Esophagus muscularis mucosa (tissue), 4 donors: Measurements from ENCODE around the gene PLOD1. TPM values are rescaled to one million over a fixed set of nuclear protein-coding genes. Genes with fewer than 3 reads are reported as not detected.

Source experiments
- DNase-seq: peaks from one replicate; pipeline ENCODE4 v3.0.0-alpha.2; 2017; ENCODE audit errors: extremely low spot score
- H3K27ac ChIP-seq, 4 donors: fragments of 200-600 bp; sonication (generic); replicated peaks in 1 of 4; 1 replicate in 3 of 4; 2 replicates in 1 of 4; pipeline ENCODE4 v1.5.1; 2016 to 2019; ENCODE audit warnings: mild to moderate bottlenecking in 1 of 4
- H3K27me3 ChIP-seq, 4 donors: fragments of 200-600 bp; sonication (generic); one replicate each; pipeline versions ENCODE4 v1.5.1 to v1.6.0; 2016 to 2019
- H3K36me3 ChIP-seq, 4 donors: fragments of 200-600 bp; sonication (generic); one replicate each; pipeline ENCODE4 v1.5.1; 2016 to 2019
- H3K4me1 ChIP-seq, 4 donors: fragments of 200-600 bp; sonication (generic); one replicate each; pipeline ENCODE4 v1.5.1; 2016 to 2019
- H3K4me3 ChIP-seq, 4 donors: fragments of 200-600 bp; sonication (generic); 1 replicate in 2 of 4; 2 replicates in 2 of 4; pipeline ENCODE4 v1.5.1; 2016 to 2019; ENCODE audit warnings: mild to moderate bottlenecking in 4 of 4, moderate library complexity in 1 of 4
- H3K9me3 ChIP-seq, 4 donors: fragments of 200-600 bp; sonication (generic); 1 replicate in 3 of 4; 2 replicates in 1 of 4; pipeline ENCODE4 v1.5.1; 2016 to 2019
- CTCF ChIP-seq, 3 experiments: fragments of 200-600 bp in 2 of 3; fragments of 450-650 bp in 1 of 3; sonication (generic) in 2 of 3; IDR thresholded peaks; one replicate each; pipeline ENCODE4 v1.5.1; 2017 to 2019; ENCODE audit warnings: antibody characterized with exemption in 3 of 3, mild to moderate bottlenecking in 2 of 3, moderate library complexity in 1 of 3
- EP300 ChIP-seq: sonication (generic); formaldehyde crosslinking; IDR thresholded peaks from one replicate; pipeline ENCODE4 v1.6.1; 2017; ENCODE audit warnings: antibody characterized with exemption
- POLR2A ChIP-seq: fragments of 450-650 bp; IDR thresholded peaks from one replicate; pipeline ENCODE4 v1.6.1; 2017; ENCODE audit warnings: antibody characterized with exemption, moderate library complexity, mild to moderate bottlenecking, low read depth
- POLR2AphosphoS5 ChIP-seq, 2 donors: sonication (generic); formaldehyde crosslinking; IDR thresholded peaks; one replicate each; pipeline ENCODE4 v1.6.1; 2017; ENCODE audit warnings: antibody characterized with exemption in 2 of 2
- WGBS: methylation state at CpG from one replicate; pipeline ENCODE4 v1.1.5; 2018; 5-methylcytosine and 5-hydroxymethylcytosine counted together
- intact Hi-C: fragments of 100-400 bp; cut with DNase I; formaldehyde crosslinking; loops from one replicate; pipeline ENCODE4 v1.15.1; 2023
- total RNA-seq, 4 donors: library from RNA; depleted of rRNA; stranded (reverse); fragments of >200 nt; gene quantifications; one replicate each; pipeline versions ENCODE4 v1.1.0 to v1.2.1, GENCODE V29; 2016

The PLOD1 gene
- total RNA-seq, 4 donors from 2014 or later: 67.5 to 111 (median 75.0) TPM

- Histone ChIP-seq H3K27ac (peak overlapping the region in 3 of 4 donors; percentile 68 to 75 (median 68)), H3K4me1 (peaks cover 59 to 83% (median 76%) of the 10 kb centered on the region in 4 donors), H3K27me3 (no peaks in the 10 kb centered on the region), H3K9me3 (no peaks in the 10 kb centered on the region), H3K4me3 (peak overlapping the region; percentile 64 to 94 (median 72)), H3K36me3 (peaks cover 20 to 28% (median 27%) of the 10 kb centered on the region in 4 donors)
- no peak for DNase-seq
- no peak for TF ChIP-seq POLR2A
- no peak for TF ChIP-seq POLR2AphosphoS5 (IDR thresholded peaks at IDR 0.05)
- no peak for TF ChIP-seq CTCF (IDR thresholded peaks at IDR 0.05)
- TF ChIP-seq EP300: no peak
- intact Hi-C loops: no loop called here
- WGBS: 0% methylated on average over 3 of the region's 41 CpGs
Observed at GRCh38 chr1:11925938-11926292, 8.6 kb upstream of the PLOD1 start.

- Histone ChIP-seq H3K27me3 (no peaks in the 10 kb centered on the region), H3K4me1 (peaks cover 52 to 74% (median 62%) of the 10 kb centered on the region in 4 donors), H3K9me3 (no peaks in the 10 kb centered on the region), H3K4me3 (no peak overlapping the region), H3K36me3 (peaks cover 3 to 6% (median 5%) of the 10 kb centered on the region in 4 donors), H3K27ac (peak overlapping the region in 2 of 4 donors; percentile 14 to 80)
- DNase-seq: no peak
- no peak for TF ChIP-seq EP300
- no peak for TF ChIP-seq CTCF (IDR thresholded peaks at IDR 0.05)
- TF ChIP-seq POLR2AphosphoS5 (IDR thresholded peaks at IDR 0.05): no peak
- no peak for TF ChIP-seq POLR2A
- intact Hi-C loops: no loop called here
- WGBS: 58% methylated on average over 5 of the region's 5 CpGs
Observed at GRCh38 chr1:11927866-11928592, 6.5 kb upstream of the PLOD1 start.

GRCh38 chr1:11929849-11930248 lies 4.7 kb upstream of the PLOD1 start:
- H3K4me3 ChIP-seq: peak overlapping the region in 1 of 4 donors; percentile 1
- H3K4me1 ChIP-seq: peaks cover 45 to 64% (median 55%) of the 10 kb centered on the region in 4 donors
- H3K27me3 ChIP-seq: no peaks in the 10 kb centered on the region
- WGBS: 3% methylated on average over 5 of the region's 5 CpGs
- no peaks in the 10 kb centered on the region for H3K36me3 ChIP-seq
- peak overlapping the region; percentile 69 to 80 (median 72) for H3K27ac ChIP-seq
- no peak for DNase-seq
- peak; percentile 58 to 86 for TF ChIP-seq POLR2AphosphoS5 (IDR thresholded peaks at IDR 0.05)
- TF ChIP-seq EP300: no peak
- TF ChIP-seq CTCF (IDR thresholded peaks at IDR 0.05): no peak
- TF ChIP-seq POLR2A: no peak
- intact Hi-C loops: no loop called here
- H3K9me3 ChIP-seq: no peaks in the 10 kb centered on the region

GRCh38 chr1:11930571-11931445 lies 3.7 kb upstream of the PLOD1 start:
- 51% methylated on average over 7 of the region's 7 CpGs for WGBS
- Histone ChIP-seq H3K36me3 (no peaks in the 10 kb centered on the region), H3K9me3 (no peaks in the 10 kb centered on the region), H3K27ac (peak overlapping the region; percentile 69 to 80 (median 72)), H3K27me3 (no peaks in the 10 kb centered on the region), H3K4me3 (no peak overlapping the region), H3K4me1 (peaks cover 48 to 68% (median 57%) of the 10 kb centered on the region in 4 donors)
- no peak for TF ChIP-seq POLR2A
- TF ChIP-seq POLR2AphosphoS5 (IDR thresholded peaks at IDR 0.05): no peak
- TF ChIP-seq CTCF (IDR thresholded peaks at IDR 0.05): no peak
- no peak for TF ChIP-seq EP300
- intact Hi-C loops: no loop called here
- DNase-seq: no peak
